ENCODE data around the gene GSG1L.

Gene GSG1L

GRCh38 chr16:27784351-27785306 lies 278.9 kb downstream of the GSG1L start:
- no peak for DNase-seq

GRCh38 chr16:27781981-27782880 lies 281.3 kb downstream of the GSG1L start:
- no peak for DNase-seq

- no peak for DNase-seq
These were observed 282.4 kb downstream of the GSG1L start for GRCh38 chr16:27781195-27781524.

GRCh38 chr16:27780468-27781194 lies 282.9 kb downstream of the GSG1L start:
- DNase-seq: no peak

- no peak for DNase-seq
These were observed 283.8 kb downstream of the GSG1L start for GRCh38 chr16:27779641-27780164.

- DNase-seq: no peak
These were observed 284.5 kb downstream of the GSG1L start for GRCh38 chr16:27778926-27779570.

GRCh38 chr16:27778171-27778925 lies 285.2 kb downstream of the GSG1L start:
- no peak for DNase-seq

- DNase-seq: no peak
These were observed 286.0 kb downstream of the GSG1L start for GRCh38 chr16:27777527-27777926.

- DNase-seq: no peak
These were observed 286.8 kb downstream of the GSG1L start for GRCh38 chr16:27776556-27777225.

GRCh38 chr16:27775254-27775653 lies 288.3 kb downstream of the GSG1L start:
- no peak for DNase-seq

- DNase-seq: no peak
These were observed 288.7 kb downstream of the GSG1L start for GRCh38 chr16:27774779-27775178.

GRCh38 chr16:27773344-27773743 lies 290.2 kb downstream of the GSG1L start:
- no peak for DNase-seq

- DNase-seq: no peak
These were observed 291.3 kb downstream of the GSG1L start for GRCh38 chr16:27772093-27772825.

- DNase-seq: no peak
These were observed 292.2 kb downstream of the GSG1L start for GRCh38 chr16:27771201-27771910.

GRCh38 chr16:27770271-27771196 lies 293.0 kb downstream of the GSG1L start:
- no peak for DNase-seq

GRCh38 chr16:27769561-27770255 lies 293.8 kb downstream of the GSG1L start:
- no peak for DNase-seq

- DNase-seq: no peak
These were observed 294.8 kb downstream of the GSG1L start for GRCh38 chr16:27768651-27769272.

Data from activated CD8-positive, alpha-beta memory T cell treated with anti-CD3 and anti-CD28 coated beads, Interleukin-2, amount 50 U/mL, for 4 hours (primary cell).